Measurements from ENCODE around the gene ZNF277. TPM values are rescaled to one million over a fixed set of nuclear protein-coding genes. Genes with fewer than 3 reads are reported as not detected.

ZNF277 gene
- total RNA-seq, 1 experiment from 2014 or later: 19.9 TPM

DNA sequence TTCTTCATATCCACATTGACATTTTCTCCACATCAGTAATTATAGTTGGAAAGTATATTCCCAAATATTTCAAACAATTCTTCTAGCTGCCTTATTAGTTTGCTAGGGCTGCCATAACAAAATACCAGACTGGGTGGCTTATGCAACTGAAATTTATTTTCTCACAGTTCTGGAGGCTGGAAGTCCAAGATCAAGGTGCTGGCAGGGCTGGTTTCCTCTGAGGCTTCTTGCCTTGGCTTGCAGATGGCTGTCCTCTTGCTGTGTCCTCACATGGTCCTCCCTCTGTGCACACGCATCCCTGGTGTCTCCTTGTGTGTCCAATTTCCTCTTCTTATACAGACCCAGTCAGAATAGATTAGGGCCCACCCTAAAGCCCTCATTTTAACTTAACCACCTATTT, 34.8 kb upstream of the ZNF277 start:
- CTCF ChIA-PET: no interaction called here
- H3K9me3 Mint-ChIP-seq (ENCODE audit: unreplicated experiment): no peaks in the 10 kb centered on the region
- POLR2A ChIA-PET: no interaction called here
- H3K36me3 Mint-ChIP-seq (ENCODE audit: insufficient read depth, unreplicated experiment): no peaks in the 10 kb centered on the region
- no TSS peak for BruUV-seq (replicated peaks)
- no peaks in the 10 kb centered on the region for H3K27me3 Mint-ChIP-seq (ENCODE audit: insufficient read depth, unreplicated experiment)
- no peak overlapping the region for H3K27ac Mint-ChIP-seq (ENCODE audit: low read depth, unreplicated experiment)
- H3K4me3 Mint-ChIP-seq (ENCODE audit: unreplicated experiment): no peak overlapping the region
- intact Hi-C loops (cut with micrococcal nuclease): no loop called here
- TF ChIP-seq, protein P1, sequence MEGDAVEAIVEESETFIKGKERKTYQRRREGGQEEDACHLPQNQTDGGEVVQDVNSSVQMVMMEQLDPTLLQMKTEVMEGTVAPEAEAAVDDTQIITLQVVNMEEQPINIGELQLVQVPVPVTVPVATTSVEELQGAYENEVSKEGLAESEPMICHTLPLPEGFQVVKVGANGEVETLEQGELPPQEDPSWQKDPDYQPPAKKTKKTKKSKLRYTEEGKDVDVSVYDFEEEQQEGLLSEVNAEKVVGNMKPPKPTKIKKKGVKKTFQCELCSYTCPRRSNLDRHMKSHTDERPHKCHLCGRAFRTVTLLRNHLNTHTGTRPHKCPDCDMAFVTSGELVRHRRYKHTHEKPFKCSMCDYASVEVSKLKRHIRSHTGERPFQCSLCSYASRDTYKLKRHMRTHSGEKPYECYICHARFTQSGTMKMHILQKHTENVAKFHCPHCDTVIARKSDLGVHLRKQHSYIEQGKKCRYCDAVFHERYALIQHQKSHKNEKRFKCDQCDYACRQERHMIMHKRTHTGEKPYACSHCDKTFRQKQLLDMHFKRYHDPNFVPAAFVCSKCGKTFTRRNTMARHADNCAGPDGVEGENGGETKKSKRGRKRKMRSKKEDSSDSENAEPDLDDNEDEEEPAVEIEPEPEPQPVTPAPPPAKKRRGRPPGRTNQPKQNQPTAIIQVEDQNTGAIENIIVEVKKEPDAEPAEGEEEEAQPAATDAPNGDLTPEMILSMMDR (IDR thresholded peaks at IDR 0.05; ENCODE audit: unreplicated experiment): no peak
- DNase-seq (ENCODE audit: unreplicated experiment): no peak
- H3K4me1 Mint-ChIP-seq (ENCODE audit: insufficient read depth, unreplicated experiment): peaks cover 5% of the 10 kb centered on the region

DNA sequence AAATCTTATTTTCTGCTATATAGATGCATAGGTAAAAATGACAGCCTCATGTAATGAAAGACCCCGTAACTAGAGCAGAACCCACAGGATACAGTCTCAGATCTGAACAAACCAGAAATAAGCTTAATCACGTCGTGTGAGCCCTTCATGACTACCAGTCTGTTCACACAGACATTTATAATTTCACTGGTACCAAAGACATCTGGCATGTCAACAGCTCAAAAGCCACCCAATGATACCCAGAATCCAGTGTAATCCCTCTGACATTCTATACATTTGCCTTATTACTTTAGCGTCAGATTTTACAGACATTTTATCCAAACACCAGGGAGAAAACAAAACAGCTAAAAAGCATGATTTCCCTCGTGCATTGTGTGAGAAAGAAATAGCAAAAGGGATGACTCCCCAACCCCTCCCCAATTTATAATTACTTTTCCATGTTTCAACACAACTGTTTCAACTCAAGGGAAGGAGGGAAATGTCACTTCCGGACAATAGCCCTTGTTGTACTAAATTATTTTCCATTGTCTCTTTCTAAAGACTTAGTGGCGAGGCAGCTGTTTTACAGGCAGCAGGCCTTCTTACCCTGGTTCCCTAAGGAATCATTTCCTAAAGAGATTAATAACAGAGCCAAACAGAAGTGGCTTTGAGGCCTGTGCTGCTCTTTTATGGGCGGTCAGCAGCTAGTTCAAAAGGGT, 33.5 kb upstream of the ZNF277 start:
- CTCF ChIA-PET: no interaction called here

DNA sequence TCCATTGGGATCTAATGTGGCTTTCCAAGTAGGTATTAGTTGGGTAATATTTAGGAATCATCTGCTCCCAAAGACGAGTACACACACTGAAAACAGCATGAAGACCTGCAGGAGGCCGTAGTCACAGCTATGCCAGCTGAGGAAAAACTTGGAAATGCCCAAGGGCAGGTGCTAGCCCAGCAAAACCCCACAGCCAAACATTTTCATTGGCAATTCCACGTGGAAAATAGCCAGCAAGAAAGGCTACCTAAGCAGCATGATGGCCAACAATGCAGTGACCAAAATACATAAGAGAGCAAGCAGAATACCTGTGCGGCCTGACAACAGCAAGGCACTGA, 33.0 kb upstream of the ZNF277 start:
- no peak overlapping the region for H3K27ac Mint-ChIP-seq (ENCODE audit: low read depth, unreplicated experiment)
- H3K4me1 Mint-ChIP-seq (ENCODE audit: insufficient read depth, unreplicated experiment): peaks cover 5% of the 10 kb centered on the region
- no peak overlapping the region for H3K4me3 Mint-ChIP-seq (ENCODE audit: unreplicated experiment)
- CTCF ChIA-PET: no interaction called here
- no TSS peak for BruUV-seq (replicated peaks)
- TF ChIP-seq, protein P1 (IDR thresholded peaks at IDR 0.05; ENCODE audit: unreplicated experiment): no peak
- no peaks in the 10 kb centered on the region for H3K36me3 Mint-ChIP-seq (ENCODE audit: insufficient read depth, unreplicated experiment)
- POLR2A ChIA-PET: no interaction called here
- no peaks in the 10 kb centered on the region for H3K27me3 Mint-ChIP-seq (ENCODE audit: insufficient read depth, unreplicated experiment)
- H3K9me3 Mint-ChIP-seq (ENCODE audit: unreplicated experiment): no peaks in the 10 kb centered on the region
- no peak for DNase-seq (ENCODE audit: unreplicated experiment)
- intact Hi-C loops (cut with micrococcal nuclease): no loop called here

More for the DNA sequence above, 33.5 kb upstream of the ZNF277 start:
- no peaks in the 10 kb centered on the region for H3K36me3 Mint-ChIP-seq (ENCODE audit: insufficient read depth, unreplicated experiment)
- H3K4me1 Mint-ChIP-seq (ENCODE audit: insufficient read depth, unreplicated experiment): peaks cover 5% of the 10 kb centered on the region
- no peak overlapping the region for H3K4me3 Mint-ChIP-seq (ENCODE audit: unreplicated experiment)
- TF ChIP-seq, protein P1 (IDR thresholded peaks at IDR 0.05; ENCODE audit: unreplicated experiment): no peak
- DNase-seq (ENCODE audit: unreplicated experiment): no peak
- H3K27me3 Mint-ChIP-seq (ENCODE audit: insufficient read depth, unreplicated experiment): no peaks in the 10 kb centered on the region
- POLR2A ChIA-PET: no interaction called here
- H3K9me3 Mint-ChIP-seq (ENCODE audit: unreplicated experiment): no peaks in the 10 kb centered on the region
- intact Hi-C loops (cut with micrococcal nuclease): no loop called here
- H3K27ac Mint-ChIP-seq (ENCODE audit: low read depth, unreplicated experiment): no peak overlapping the region
- no TSS peak for BruUV-seq (replicated peaks)

DNA sequence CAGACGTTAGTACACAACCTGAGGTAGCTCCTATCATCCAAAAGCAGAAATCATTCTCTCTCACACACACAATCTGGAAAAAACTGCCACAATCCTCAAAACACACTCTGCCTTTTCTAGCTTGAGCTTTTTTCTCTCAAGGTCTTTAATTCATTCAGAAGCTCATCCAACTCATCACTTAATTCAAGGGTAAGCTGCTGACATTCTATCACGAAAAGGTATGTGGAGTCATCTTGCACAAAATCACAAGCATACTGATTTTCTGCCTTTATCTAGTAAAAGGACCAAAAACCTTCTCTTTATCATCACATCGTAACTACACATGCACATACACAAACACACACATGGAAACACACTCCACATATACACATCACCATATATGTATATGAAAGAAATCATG, 32.3 kb upstream of the ZNF277 start:
- ChIA-PET POLR2A (no interaction called here), CTCF (interaction anchor here (0.6 kb wide), 2 partner anchors 25 to 1448 kb away, joined by 3 to 7 read pairs; no protein-coding TSS in a partner anchor)
- Mint-ChIP-seq H3K9me3 (ENCODE audit: unreplicated experiment) (no peaks in the 10 kb centered on the region), H3K27me3 (ENCODE audit: insufficient read depth, unreplicated experiment) (no peaks in the 10 kb centered on the region), H3K27ac (ENCODE audit: low read depth, unreplicated experiment) (no peak overlapping the region), H3K4me1 (ENCODE audit: insufficient read depth, unreplicated experiment) (peaks cover 5% of the 10 kb centered on the region), H3K36me3 (ENCODE audit: insufficient read depth, unreplicated experiment) (no peaks in the 10 kb centered on the region), H3K4me3 (ENCODE audit: unreplicated experiment) (no peak overlapping the region)
- no TSS peak for BruUV-seq (replicated peaks)
- TF ChIP-seq, protein P1 (IDR thresholded peaks at IDR 0.05; ENCODE audit: unreplicated experiment): no peak
- DNase-seq (ENCODE audit: unreplicated experiment): no peak
- intact Hi-C loops (cut with micrococcal nuclease): no loop called here

Data from MCF 10A (cell line).